ENCODE results near the gene ADAMTS2.

DNA sequence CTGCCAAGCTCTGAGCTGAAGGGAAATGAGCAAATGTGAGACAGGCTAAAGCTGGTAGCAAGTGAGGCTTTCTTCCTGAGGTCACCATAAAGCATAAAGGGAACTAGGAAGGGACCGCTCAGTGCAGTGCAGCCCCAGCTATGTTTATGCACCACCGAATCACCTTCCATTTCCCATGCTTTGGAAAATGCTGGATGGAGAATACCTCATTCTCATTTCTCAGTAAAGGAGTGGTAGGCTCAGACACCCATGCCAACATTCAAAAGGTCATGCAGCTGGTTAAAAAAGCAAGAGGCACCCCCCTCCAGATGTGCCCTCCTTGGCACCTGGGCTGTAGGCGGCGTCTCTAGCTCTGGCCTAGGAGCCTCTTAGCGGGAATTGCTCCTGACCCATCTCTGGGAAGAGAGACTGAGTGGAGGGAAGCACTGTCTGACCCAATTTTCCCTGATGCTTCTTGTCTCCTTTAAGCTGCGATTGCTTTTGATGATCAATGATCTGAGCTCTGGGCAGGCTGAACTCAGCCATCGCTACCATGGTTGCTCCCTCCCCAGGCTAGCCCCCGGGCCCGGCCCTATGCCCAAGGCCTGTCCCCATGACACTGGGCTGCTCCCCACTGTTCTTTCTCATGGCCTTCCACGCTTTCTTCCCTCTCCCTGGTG is 226.4 kb downstream of the ADAMTS2 start:
- TF ChIP-seq, protein P1, sequence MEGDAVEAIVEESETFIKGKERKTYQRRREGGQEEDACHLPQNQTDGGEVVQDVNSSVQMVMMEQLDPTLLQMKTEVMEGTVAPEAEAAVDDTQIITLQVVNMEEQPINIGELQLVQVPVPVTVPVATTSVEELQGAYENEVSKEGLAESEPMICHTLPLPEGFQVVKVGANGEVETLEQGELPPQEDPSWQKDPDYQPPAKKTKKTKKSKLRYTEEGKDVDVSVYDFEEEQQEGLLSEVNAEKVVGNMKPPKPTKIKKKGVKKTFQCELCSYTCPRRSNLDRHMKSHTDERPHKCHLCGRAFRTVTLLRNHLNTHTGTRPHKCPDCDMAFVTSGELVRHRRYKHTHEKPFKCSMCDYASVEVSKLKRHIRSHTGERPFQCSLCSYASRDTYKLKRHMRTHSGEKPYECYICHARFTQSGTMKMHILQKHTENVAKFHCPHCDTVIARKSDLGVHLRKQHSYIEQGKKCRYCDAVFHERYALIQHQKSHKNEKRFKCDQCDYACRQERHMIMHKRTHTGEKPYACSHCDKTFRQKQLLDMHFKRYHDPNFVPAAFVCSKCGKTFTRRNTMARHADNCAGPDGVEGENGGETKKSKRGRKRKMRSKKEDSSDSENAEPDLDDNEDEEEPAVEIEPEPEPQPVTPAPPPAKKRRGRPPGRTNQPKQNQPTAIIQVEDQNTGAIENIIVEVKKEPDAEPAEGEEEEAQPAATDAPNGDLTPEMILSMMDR (conservative IDR thresholded peaks at IDR 0.05; ENCODE audit: low read depth, low read length), result no peak
- no peak for TF ChIP-seq BHLHE40 (IDR thresholded peaks at IDR 0.05; ENCODE audit: low read depth, low read length)
- TF ChIP-seq, protein P2, sequence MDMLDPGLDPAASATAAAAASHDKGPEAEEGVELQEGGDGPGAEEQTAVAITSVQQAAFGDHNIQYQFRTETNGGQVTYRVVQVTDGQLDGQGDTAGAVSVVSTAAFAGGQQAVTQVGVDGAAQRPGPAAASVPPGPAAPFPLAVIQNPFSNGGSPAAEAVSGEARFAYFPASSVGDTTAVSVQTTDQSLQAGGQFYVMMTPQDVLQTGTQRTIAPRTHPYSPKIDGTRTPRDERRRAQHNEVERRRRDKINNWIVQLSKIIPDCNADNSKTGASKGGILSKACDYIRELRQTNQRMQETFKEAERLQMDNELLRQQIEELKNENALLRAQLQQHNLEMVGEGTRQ (IDR thresholded peaks at IDR 0.05; ENCODE audit: low read depth, low read length), result no peak
- no peak for TF ChIP-seq POLR2A (IDR thresholded peaks at IDR 0.05; ENCODE audit: low read depth, low read length)
- TF ChIP-seq MAFK (IDR thresholded peaks at IDR 0.05; ENCODE audit: low read depth, low read length), result no peak
